ENCODE results near the gene ZNF177. TPM values are rescaled to one million over a fixed set of nuclear protein-coding genes. Genes with fewer than 3 reads are reported as not detected.
"Not testable (repeated sequence)": the region's sequence is repeated elsewhere in the genome, so short reads cannot be mapped to it uniquely, and the experiment has no call there.

The ZNF177 gene
- total RNA-seq (ENCODE audit: low replicate concordance) = 15.7 and 20.9 TPM in 2 replicates

DNA sequence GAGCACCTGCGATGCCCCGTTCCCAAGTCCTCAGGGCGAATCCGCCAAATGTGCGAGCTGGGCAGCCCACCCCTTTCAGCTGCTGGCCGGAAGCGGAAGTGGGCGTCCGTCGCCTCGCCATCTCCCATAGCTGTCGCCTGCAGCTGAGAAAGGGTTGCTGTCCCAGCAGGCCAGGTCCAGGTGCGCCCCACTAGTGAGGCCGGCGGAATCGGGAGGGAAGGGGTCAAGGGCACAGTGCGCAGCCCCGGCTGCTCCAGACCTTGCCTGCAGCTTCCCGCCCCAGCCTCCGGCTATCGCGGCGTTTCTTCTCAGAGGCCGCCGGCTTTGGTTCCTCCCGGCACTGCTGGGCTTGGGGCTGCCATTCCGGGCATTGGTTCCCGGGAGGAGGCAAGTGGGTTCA, at the start of gene ZNF177:
Gene ZNF177 (plus strand): TSS at position 109 of the 400 bp plus-strand sequence. CDS start 15,299 bp downstream, outside the sequence.
- H3K9me3 Mint-ChIP-seq = peaks cover 67% of the 10 kb centered on the region
- H3K36me3 Mint-ChIP-seq = peaks cover 60% of the 10 kb centered on the region
- TF ChIP-seq EZH2 (IDR thresholded peaks at IDR 0.05) = no peak
- no peak for TF ChIP-seq CTCF (IDR thresholded peaks at IDR 0.05)
- no peak for TF ChIP-seq EZH2phosphoT487 (IDR thresholded peaks at IDR 0.05)

DNA sequence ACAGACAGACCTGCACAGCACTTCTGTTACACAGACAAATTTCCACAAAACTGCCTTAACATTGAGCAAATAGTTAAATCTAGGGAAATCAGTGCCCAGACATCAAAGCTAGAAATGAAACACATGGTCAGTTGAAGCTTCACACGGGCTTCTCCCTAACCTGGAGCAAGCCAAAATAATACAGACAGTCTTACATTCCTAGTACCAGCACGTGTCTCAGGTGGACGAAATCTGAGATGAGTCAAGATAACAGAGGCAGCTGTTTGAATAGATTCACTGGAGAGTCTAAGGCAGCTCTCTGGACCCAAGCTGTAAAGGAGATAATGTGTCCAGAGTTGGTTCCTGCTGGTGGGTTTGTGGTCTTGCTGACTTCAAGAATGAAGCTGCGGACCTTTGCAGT, 49.1 kb upstream of the ZNF177 start:
- peaks cover under 1% of the 10 kb centered on the region for H3K79me2 ChIP-seq (ENCODE audit: low read depth)
- peaks cover 11% of the 10 kb centered on the region for H3K27me3 Mint-ChIP-seq (ENCODE audit: insufficient read depth, low read depth)
- H3K27me3 ChIP-seq = no peaks in the 10 kb centered on the region
- H2AFZ ChIP-seq (replicated peaks) = no peak overlapping the region
- no peaks in the 10 kb centered on the region for H3K9me3 ChIP-seq (ENCODE audit: low read depth)
- H3K4me2 ChIP-seq = no peak overlapping the region
- no peak overlapping the region for H3K27ac Mint-ChIP-seq
- H3K4me3 ChIP-seq = no peak overlapping the region
- no peak for TF ChIP-seq CTCF (IDR thresholded peaks at IDR 0.05)
- TF ChIP-seq EZH2 (IDR thresholded peaks at IDR 0.05) = no peak
- TF ChIP-seq EZH2phosphoT487 (IDR thresholded peaks at IDR 0.05) = no peak
- peaks cover under 1% of the 10 kb centered on the region for H3K4me1 Mint-ChIP-seq
- no peak overlapping the region for H3K9ac ChIP-seq
- no peak overlapping the region for H3K4me3 Mint-ChIP-seq
- H3K36me3 Mint-ChIP-seq = no peaks in the 10 kb centered on the region
- peaks cover under 1% of the 10 kb centered on the region for H3K4me1 ChIP-seq
- H3K9me3 Mint-ChIP-seq = peaks cover 55% of the 10 kb centered on the region
- H3K27ac ChIP-seq = no peak overlapping the region
- DNase-seq (ENCODE audit: low spot score) = no peak
- H3F3A ChIP-seq (ENCODE audit: low read depth) = peaks cover 16% of the 10 kb centered on the region
- H3K36me3 ChIP-seq = no peaks in the 10 kb centered on the region
- no peaks in the 10 kb centered on the region for H4K20me1 ChIP-seq (ENCODE audit: low read depth)

More for the DNA sequence above, at the start of gene ZNF177:
- Histone ChIP-seq H3K4me2 (no peak within 1 kb of the TSS), H3K4me3 (no peak within 1 kb of the TSS), H4K20me1 (ENCODE audit: low read depth) (no peaks in the 10 kb centered on the region), H3K27me3 (no peaks in the 10 kb centered on the region), H3K79me2 (ENCODE audit: low read depth) (no peaks in the 10 kb centered on the region), H3K9ac (no peak within 1 kb of the TSS), H3K36me3 (no peaks in the 10 kb centered on the region), H2AFZ (replicated peaks) (no peak within 1 kb of the TSS), H3K9me3 (ENCODE audit: low read depth) (peaks cover 18% of the 10 kb centered on the region), H3F3A (ENCODE audit: low read depth) (no peaks in the 10 kb centered on the region), H3K4me1 (no peaks in the 10 kb centered on the region), H3K27ac (no peak within 1 kb of the TSS)
- no peak within 1 kb of the TSS for H3K27ac Mint-ChIP-seq
- H3K27me3 Mint-ChIP-seq (ENCODE audit: insufficient read depth, low read depth) = no peaks in the 10 kb centered on the region
- no peak for DNase-seq (ENCODE audit: low spot score)
- H3K4me3 Mint-ChIP-seq = no peak within 1 kb of the TSS
- no peaks in the 10 kb centered on the region for H3K4me1 Mint-ChIP-seq

DNA sequence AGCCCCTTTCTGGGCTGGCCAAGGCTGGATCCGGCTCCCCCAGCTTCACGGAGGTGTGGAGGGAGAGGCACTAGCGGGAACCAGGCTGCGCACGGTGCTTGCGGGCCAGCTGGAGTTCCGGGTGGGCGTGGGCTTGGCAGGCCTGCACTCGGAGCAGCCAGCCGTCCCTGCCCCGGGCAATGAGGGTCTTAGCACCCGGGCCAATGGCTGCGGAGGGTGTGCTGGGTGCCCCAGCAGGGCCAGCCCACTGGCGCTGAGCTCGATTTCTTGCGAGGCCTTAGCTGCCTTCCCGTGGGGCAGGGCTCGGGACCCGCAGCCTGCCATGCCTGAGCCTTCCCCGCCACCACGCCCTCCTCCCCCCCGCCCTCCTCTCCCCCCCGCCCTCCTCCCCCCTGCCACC, 41.5 kb upstream of the ZNF177 start:
- no peak overlapping the region for H3K4me3 Mint-ChIP-seq
- Histone ChIP-seq H2AFZ (replicated peaks) (no peak overlapping the region), H3K36me3 (peaks cover 4% of the 10 kb centered on the region), H3K4me2 (no peak overlapping the region), H3K4me3 (no peak overlapping the region), H3K9ac (no peak overlapping the region), H3K9me3 (ENCODE audit: low read depth) (peaks cover 13% of the 10 kb centered on the region), H3K27me3 (no peaks in the 10 kb centered on the region), H4K20me1 (ENCODE audit: low read depth) (no peaks in the 10 kb centered on the region), H3K4me1 (no peaks in the 10 kb centered on the region), H3K27ac (no peak overlapping the region), H3F3A (ENCODE audit: low read depth) (peaks cover 14% of the 10 kb centered on the region), H3K79me2 (ENCODE audit: low read depth) (peaks cover 21% of the 10 kb centered on the region)
- peaks cover 14% of the 10 kb centered on the region for H3K36me3 Mint-ChIP-seq
- peaks cover 8% of the 10 kb centered on the region for H3K4me1 Mint-ChIP-seq
- H3K9me3 Mint-ChIP-seq = peaks cover 51% of the 10 kb centered on the region
- no peak overlapping the region for H3K27ac Mint-ChIP-seq
- no peak for DNase-seq (ENCODE audit: low spot score)
- TF ChIP-seq EZH2phosphoT487 (IDR thresholded peaks at IDR 0.05) = no peak
- no peak for TF ChIP-seq EZH2 (IDR thresholded peaks at IDR 0.05)
- no peak for TF ChIP-seq CTCF (IDR thresholded peaks at IDR 0.05)
- peaks cover 8% of the 10 kb centered on the region for H3K27me3 Mint-ChIP-seq (ENCODE audit: insufficient read depth, low read depth)

DNA sequence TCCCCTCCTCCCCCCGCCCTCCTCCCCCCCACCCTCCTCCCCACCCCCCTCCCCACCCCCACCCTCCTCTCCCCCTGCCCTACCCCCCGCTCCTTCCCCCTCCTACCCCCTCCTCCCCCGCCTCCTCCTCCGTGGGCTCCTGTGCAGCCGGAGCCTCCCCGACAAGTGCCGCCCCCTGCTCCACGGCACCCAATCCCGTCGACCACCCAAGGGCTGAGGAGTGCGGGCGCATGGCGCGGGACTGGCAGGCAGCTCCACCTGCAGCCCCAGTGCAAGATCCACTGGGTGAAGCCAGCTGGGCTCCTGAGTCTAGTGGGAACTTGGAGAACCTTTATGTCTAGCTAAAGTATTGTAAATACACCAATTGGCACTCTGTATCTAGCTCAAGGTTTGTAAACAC, 41.1 kb upstream of the ZNF177 start:
- not testable (repeated sequence) for H2AFZ ChIP-seq (replicated peaks); H3K4me3 Mint-ChIP-seq; H3K36me3 ChIP-seq; H3K9ac ChIP-seq; H3K27me3 ChIP-seq; H3K27me3 Mint-ChIP-seq (ENCODE audit: insufficient read depth, low read depth); H3K27ac Mint-ChIP-seq; DNase-seq (ENCODE audit: low spot score); H3K27ac ChIP-seq; H3K4me3 ChIP-seq; H3K4me1 Mint-ChIP-seq; H3K4me1 ChIP-seq; H3K4me2 ChIP-seq; H4K20me1 ChIP-seq (ENCODE audit: low read depth)
- H3K9me3 Mint-ChIP-seq = peaks cover 49% of the 10 kb centered on the region
- H3K36me3 Mint-ChIP-seq = peaks cover 15% of the 10 kb centered on the region
- Histone ChIP-seq H3F3A (ENCODE audit: low read depth) (peaks cover 14% of the 10 kb centered on the region), H3K79me2 (ENCODE audit: low read depth) (peaks cover 25% of the 10 kb centered on the region), H3K9me3 (ENCODE audit: low read depth) (peaks cover 13% of the 10 kb centered on the region)

- H3K4me3 Mint-ChIP-seq = peak overlapping the region; percentile 58
- not testable (repeated sequence) for H2AFZ ChIP-seq (replicated peaks); H3K4me2 ChIP-seq; H3K27ac ChIP-seq; H3K4me3 ChIP-seq; H3K27me3 Mint-ChIP-seq (ENCODE audit: insufficient read depth, low read depth); DNase-seq (ENCODE audit: low spot score); H3K27ac Mint-ChIP-seq; H3K27me3 ChIP-seq; H3K4me1 ChIP-seq; H3K4me1 Mint-ChIP-seq; H4K20me1 ChIP-seq (ENCODE audit: low read depth); H3K9ac ChIP-seq
- Histone ChIP-seq H3K9me3 (ENCODE audit: low read depth) (peaks cover 13% of the 10 kb centered on the region), H3F3A (ENCODE audit: low read depth) (peaks cover 14% of the 10 kb centered on the region), H3K79me2 (ENCODE audit: low read depth) (peaks cover 30% of the 10 kb centered on the region), H3K36me3 (peaks cover 12% of the 10 kb centered on the region)
- H3K36me3 Mint-ChIP-seq = peaks cover 17% of the 10 kb centered on the region
- H3K9me3 Mint-ChIP-seq = peaks cover 52% of the 10 kb centered on the region
Observed at GRCh38 chr19:9322201-9322600, 40.6 kb upstream of the ZNF177 start.

All from neural progenitor cell (in vitro differentiated cells).